AG04449 (cell line): ENCODE results near the gene IQSEC3.

ENCODE experiments used
- CTCF ChIA-PET: fragments of 350-600 bp; formaldehyde crosslinking; extraction: SDS; loops from one replicate; lab custom pipeline; 2021; ENCODE audit warnings: antibody characterized with exemption; lab: Yijun Ruan, JAX
- POLR2A ChIA-PET: fragments of 400-600, 350-600 bp; formaldehyde crosslinking; extraction: SDS; loops from one replicate; lab custom pipeline; 2020; ENCODE audit warnings: antibody characterized with exemption, inconsistent platforms; lab: Yijun Ruan, JAX
- DNase-seq: peaks from one replicate; pipeline ENCODE4 v3.0.0-alpha.2; 2010; ENCODE audit warnings: low read depth, low spot score
- H3K4me3 ChIP-seq: 2 replicates; pipeline ENCODE4 v1.5.1; 2011; ENCODE audit warnings: low read depth, mild to moderate bottlenecking, control low read depth, low read length
- TF ChIP-seq, protein P1 (sequence below): IDR thresholded peaks from one replicate; pipeline ENCODE4 v1.5.1; 2011; ENCODE audit warnings: mild to moderate bottlenecking, moderate library complexity, low read length, control low read depth, inconsistent platforms; ENCODE audit not compliant: insufficient read depth; ENCODE audit errors: missing control alignments

Gene IQSEC3

DNA sequence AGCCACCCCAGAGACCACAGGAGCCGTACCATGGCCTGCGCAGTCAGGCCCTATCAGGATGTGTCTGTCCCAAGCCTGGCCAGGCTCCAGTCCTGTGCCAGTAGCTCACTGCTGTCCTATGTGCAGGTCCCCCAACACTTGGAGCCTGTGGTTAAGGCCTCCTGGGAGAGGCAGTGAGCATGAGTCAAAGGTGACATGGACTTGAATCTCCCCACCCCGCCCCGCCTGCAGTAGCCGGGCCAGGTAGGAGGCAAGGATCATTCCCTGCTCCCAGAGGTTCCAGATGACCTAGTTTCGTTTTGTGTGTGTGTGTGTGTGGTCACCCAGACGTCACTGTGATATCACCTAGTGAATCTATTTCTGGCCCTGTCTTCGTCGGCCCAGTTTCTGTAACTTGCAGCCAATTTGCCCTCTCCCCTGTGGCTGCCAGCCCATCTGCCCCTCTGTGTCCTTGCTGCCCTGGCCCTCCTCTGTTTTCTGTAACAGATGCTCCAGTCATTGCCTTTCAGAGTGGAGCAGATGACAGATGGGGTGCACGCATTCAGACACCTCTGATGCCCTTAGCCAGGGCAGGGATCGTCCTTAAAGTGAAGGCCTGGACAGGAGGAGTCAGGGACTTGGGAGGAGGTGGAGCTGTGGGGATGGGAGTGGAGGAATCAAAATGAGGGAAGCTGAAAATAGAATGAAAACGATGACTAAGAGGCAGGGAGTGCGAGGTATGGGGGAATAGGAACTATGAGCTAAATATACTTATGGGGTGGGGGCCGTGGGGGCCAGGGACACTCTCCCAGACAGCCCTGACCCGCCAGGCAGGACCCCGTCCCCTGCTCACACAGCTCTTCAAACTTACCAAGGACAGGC is 110.0 kb downstream of the IQSEC3 start:
- TF ChIP-seq, protein P1, sequence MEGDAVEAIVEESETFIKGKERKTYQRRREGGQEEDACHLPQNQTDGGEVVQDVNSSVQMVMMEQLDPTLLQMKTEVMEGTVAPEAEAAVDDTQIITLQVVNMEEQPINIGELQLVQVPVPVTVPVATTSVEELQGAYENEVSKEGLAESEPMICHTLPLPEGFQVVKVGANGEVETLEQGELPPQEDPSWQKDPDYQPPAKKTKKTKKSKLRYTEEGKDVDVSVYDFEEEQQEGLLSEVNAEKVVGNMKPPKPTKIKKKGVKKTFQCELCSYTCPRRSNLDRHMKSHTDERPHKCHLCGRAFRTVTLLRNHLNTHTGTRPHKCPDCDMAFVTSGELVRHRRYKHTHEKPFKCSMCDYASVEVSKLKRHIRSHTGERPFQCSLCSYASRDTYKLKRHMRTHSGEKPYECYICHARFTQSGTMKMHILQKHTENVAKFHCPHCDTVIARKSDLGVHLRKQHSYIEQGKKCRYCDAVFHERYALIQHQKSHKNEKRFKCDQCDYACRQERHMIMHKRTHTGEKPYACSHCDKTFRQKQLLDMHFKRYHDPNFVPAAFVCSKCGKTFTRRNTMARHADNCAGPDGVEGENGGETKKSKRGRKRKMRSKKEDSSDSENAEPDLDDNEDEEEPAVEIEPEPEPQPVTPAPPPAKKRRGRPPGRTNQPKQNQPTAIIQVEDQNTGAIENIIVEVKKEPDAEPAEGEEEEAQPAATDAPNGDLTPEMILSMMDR = no peak
- ChIA-PET POLR2A (interaction anchor here (1.0 kb wide), 1 partner anchor 21 kb away, joined by 3 read pairs; no protein-coding TSS in a partner anchor), CTCF (interaction anchor here (0.6 to 6.8 kb wide), 3 partner anchors 12 to 24 kb away, joined by 3 to 44 read pairs (median 3); no protein-coding TSS in a partner anchor)
- no peak overlapping the region for H3K4me3 ChIP-seq
- no peak for DNase-seq

DNA sequence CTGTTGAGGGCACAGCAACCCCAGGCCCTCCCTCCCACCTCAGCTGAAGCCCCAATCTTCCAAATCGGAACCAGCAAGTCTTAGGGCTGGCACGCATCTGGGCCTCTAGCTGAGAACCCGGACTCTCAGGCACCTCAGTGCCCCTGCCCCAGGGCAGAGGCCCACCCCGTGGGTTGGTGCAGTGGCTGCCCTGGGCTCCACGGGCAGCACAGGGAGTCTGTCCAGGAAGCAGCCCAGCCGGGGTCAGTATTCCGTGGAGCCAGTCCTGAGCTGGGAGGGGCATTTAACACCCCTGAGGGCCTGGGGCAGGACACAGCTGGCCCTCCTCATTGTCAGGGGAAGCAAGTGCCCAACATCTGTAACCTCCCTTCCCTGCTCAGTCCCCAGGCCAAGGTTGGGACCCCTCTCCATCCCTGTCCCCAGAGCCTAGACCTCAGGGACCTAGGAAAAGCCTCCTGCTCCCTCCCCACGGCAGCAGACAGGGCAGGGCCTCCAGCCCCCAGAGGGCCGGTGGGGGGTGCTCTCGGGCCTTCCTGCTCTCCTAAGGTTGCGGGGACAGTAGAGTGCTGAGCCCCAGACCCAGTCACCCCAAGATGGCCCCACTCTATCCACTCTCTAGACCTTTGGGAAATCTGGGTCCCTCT is 110.9 kb downstream of the IQSEC3 start:
- TF ChIP-seq, protein P1 = no peak
- H3K4me3 ChIP-seq = no peak overlapping the region
- CTCF ChIA-PET = interaction anchor here (0.6 to 6.8 kb wide), 3 partner anchors 11 to 25 kb away, joined by 3 to 44 read pairs (median 3); no protein-coding TSS in a partner anchor
- DNase-seq = no peak
- POLR2A ChIA-PET = interaction anchor here (1.0 kb wide), 1 partner anchor 22 kb away, joined by 3 read pairs; no protein-coding TSS in a partner anchor

DNA sequence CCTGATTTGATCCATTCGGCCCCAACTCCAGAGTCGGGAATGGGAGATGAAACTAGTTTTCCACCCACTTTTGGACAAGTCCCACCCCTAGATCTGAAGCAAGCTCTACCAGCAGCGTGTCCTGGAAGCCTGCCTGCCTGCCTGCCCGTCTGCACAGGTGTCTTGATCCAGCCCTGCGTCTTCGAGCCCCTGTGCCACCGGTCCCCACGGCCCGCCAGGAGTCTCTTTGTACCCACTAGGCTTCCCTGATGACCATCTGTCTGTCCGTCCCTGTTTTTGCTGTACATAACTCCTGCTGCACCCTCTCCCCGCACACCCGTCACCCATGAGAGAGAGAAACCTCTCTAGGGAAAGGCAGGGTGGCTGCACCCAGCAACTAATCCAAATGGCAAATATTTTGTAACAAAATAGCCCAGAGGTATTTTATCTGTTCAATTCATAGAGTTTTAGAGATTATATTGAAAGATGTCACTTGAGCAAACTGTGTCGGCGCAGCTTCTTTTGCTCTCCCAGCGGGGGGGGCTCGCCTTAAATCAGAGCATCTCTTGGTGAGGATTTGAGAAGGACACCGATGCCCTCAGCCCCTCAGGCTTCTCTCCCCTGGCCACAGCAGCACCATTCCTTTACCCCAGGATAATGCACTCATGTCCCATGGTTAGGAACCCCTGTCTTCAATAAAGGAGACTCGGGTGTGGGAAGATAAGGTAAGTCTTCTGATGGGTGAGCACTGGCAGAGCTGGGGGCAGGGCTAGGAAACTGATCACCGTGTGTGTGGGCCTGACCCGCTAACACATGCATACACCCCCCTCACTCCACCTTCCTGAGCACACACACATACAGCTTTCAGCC is 111.6 kb downstream of the IQSEC3 start:
- DNase-seq = no peak
- ChIA-PET POLR2A (no interaction called here), CTCF (interaction anchor here (1.2 to 6.8 kb wide), 2 partner anchors 11 to 26 kb away, joined by 3 to 44 read pairs; no protein-coding TSS in a partner anchor)
- TF ChIP-seq, protein P1 = no peak
- no peak overlapping the region for H3K4me3 ChIP-seq

DNA sequence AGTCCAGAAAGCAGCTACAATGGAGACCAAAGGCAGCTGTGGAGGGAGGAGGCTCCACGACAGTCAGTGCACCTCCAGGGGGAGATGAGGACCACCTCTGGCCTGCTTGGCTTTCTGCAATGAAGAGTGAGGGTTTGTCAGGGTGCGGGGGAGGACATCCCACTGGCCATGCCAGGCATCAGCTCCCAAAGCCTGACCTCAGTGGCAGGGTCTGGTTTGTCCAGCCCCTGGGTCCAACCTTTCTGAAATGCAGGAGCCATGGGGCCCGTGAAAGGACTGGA is 112.2 kb downstream of the IQSEC3 start:
- TF ChIP-seq, protein P1 = no peak
- CTCF ChIA-PET = interaction anchor here (6.8 kb wide), 1 partner anchor 10 kb away, joined by 44 read pairs; no protein-coding TSS in a partner anchor
- no peak overlapping the region for H3K4me3 ChIP-seq
- POLR2A ChIA-PET = no interaction called here
- DNase-seq = no peak

DNA sequence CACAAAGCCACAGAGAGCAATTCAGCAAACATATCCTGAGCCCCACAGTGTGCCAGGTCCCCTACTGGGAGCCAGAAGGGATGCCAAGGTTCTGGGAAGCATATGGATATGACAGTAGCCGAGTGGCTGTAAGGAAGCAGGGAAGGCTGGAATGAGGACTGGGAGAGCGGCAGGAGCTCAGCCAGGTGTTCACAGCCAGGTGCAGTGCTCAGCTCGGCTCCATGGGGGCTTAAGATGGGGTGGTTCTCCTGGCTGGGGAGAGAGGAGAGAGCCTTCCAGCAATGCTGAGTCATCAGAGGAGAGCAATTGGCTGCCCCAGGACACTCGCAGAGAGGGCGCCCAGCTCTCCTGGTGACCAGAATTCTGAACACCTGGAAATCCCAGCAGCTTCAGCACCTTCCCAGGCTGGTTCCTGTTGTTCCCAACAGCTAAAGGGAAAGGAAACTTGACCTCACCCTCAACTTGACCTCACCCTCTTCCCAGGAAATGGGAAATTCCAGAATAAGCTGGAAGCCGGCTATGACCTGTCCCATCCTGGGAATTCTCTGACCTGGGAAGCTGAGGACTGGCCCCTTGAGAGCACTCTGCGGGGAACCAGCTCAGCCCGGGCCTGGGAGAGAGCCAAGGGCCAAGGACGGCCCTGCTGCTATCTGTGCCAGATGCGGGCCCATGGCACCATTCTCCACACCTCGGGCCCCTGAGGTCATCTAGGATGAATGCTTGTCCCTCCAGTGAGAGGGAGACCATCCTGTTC is 112.7 kb downstream of the IQSEC3 start:
- POLR2A ChIA-PET = no interaction called here
- DNase-seq = no peak
- CTCF ChIA-PET = interaction anchor here (1.1 to 6.8 kb wide), 3 partner anchors 10 to 25 kb away, joined by 3 to 44 read pairs (median 3); no protein-coding TSS in a partner anchor
- H3K4me3 ChIP-seq = no peak overlapping the region
- TF ChIP-seq, protein P1 = no peak
